GM18505 (cell line): ENCODE data around the gene GAL3ST2.
"Not testable (repeated sequence)": the region's sequence is repeated elsewhere in the genome, so short reads cannot be mapped to it uniquely, and the experiment has no call there.

ENCODE experiments used
- ATAC-seq: cut with Tn5 transposase; IDR thresholded peaks from one replicate; pipeline ENCODE4 v1.9.1; 2021; ENCODE audit not compliant: unreplicated experiment
- POLR2A ChIP-seq: IDR thresholded peaks from 4 replicates; pipeline ENCODE4 v1.6.1; 2011; ENCODE audit warnings: borderline replicate concordance; ENCODE audit not compliant: insufficient read depth, insufficient read length; ENCODE audit errors: extremely low read depth

The GAL3ST2 gene

DNA sequence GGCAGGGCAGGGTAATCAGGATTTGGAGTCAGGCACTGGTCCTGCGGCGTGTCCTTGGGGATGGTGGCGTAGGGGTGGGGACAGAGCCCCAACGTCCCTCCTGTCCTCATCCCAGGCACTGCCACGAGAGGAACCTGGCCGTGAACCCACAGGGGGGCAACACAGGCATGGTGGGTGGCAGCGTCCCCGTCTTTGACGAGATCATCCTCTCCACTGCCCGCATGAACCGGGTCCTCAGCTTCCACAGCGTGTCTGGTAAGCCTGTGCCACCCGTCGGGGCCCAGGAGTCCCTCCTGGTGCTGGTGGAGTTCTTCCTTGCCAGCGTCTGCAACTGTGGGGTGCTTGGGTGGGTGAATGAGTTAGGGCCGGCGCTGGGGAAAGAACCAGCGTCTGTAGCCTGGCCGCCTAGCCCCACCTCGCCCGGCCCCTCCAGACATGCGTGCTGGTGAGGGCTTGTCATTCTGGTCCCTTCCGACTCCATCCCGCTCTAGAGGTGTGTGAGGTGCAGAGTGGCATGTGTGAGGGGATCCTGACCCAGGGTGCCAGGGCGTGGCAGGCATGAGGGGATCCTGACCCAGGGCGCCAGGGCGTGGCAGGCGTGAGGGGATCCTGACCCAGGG lies 34.2 kb upstream of the GAL3ST2 start:
- ATAC-seq: no peak
- no peak for TF ChIP-seq POLR2A

DNA sequence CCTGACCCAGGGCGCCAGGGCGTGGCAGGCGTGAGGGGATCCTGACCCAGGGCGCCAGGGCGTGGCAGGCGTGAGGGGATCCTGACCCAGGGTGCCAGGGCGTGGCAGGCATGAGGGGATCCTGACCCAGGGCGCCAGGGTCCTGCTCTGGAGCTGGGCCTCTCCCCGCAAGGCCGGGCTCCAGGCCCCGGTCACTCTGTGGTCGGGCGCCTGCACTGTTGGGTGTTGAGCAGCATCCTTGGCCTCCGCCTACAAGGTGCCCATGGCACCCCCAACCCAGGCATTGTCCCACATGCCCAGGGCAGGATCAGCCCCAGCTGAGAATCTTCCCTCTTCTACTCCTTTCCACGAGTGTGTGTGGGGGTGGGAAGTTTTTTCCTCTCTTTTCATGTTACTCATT lies 33.6 kb upstream of the GAL3ST2 start:
- not testable (repeated sequence) for ATAC-seq

DNA sequence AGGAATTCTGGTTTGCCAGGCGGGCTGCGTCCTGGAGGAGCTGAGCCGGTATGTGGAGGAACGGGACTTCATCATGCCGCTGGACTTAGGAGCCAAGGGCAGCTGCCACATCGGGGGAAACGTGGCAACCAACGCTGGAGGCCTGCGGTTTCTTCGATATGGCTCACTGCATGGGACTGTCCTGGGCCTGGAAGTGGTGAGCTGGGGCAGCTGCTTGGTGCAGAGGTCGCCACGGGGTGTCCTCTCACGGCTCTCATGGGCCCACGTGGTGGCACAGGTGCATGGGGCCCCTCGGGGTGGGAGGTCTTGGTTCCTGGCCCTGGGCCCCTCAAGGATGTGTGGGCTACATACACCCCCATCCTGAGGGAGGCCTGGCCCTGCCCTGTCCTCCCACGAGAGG lies 33.0 kb upstream of the GAL3ST2 start:
- no peak for ATAC-seq
- TF ChIP-seq POLR2A: no peak

DNA sequence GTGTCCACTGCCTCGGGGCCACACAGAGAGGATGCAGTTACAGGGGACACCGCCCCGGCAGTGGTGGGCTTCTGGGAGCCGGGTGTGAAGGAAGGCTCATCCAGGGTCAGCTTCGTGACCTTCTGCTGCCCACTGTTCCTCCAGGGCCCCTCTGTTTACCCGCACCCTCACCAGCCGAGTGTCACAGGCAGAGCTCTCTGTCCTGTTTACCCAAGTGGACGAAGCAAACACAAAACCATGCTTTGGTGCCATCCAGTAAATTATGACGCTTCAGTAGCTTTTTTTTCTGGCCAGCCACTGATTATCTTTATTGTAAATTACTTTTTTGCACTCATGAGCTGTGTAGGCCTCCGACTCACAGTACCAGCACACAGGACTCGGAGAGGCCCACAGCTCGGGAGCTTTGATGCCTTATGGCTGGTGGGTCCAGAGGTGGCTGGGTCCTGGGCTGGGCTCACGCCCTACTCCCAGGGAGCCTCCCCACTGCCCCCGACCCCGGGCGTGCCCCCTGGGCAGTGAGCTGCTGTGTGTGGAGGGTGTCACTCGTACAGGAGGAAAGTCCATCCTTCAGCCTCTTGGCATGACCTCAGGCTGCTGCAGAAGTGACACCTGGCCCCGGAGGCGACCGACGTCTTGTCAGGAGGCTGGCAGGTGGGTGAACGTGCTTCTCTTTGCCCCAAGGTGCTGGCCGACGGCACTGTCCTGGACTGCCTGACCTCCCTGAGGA lies 32.4 kb upstream of the GAL3ST2 start:
- no peak for ATAC-seq
- no peak for TF ChIP-seq POLR2A

DNA sequence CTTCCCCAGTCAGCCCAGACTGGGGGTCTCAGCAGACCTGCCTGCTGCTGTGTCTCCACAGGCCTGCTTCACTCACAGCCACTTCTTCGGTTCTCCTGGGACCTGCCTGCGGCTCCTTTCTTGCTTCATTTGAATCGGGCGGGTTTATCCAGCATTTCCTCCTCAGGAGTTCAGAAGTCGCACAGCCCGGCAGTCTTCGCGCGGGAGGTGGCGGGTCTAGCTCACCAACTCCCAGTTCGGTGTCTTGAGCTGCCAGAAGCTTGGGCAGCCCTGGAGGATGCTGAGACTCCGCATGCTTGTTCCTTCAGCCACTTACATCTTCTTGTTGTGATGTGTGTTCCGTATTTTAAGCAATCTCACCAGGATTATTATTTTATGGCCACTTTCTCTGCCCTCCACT lies 31.3 kb upstream of the GAL3ST2 start:
- TF ChIP-seq POLR2A: no peak
- ATAC-seq: no peak

DNA sequence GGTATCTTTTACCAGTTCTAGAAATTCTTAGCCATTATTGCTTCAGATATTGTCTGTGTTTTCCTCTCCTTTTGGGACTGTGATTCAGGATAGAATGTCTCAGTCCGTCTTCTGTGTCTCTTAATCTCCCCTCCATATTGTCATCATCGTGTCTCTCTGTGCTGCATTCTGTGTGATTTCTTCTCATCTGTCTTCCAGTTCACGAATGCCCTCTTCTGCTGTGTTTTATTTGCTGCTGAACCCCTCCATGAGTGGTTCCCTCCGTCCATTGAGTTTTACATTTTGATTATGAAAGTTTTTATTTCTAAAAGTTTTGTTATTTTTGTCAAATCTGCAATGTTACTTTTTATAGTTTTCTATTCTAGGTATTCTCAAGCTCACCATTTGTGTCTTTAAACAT lies 30.5 kb upstream of the GAL3ST2 start:
- no peak for ATAC-seq
- no peak for TF ChIP-seq POLR2A

DNA sequence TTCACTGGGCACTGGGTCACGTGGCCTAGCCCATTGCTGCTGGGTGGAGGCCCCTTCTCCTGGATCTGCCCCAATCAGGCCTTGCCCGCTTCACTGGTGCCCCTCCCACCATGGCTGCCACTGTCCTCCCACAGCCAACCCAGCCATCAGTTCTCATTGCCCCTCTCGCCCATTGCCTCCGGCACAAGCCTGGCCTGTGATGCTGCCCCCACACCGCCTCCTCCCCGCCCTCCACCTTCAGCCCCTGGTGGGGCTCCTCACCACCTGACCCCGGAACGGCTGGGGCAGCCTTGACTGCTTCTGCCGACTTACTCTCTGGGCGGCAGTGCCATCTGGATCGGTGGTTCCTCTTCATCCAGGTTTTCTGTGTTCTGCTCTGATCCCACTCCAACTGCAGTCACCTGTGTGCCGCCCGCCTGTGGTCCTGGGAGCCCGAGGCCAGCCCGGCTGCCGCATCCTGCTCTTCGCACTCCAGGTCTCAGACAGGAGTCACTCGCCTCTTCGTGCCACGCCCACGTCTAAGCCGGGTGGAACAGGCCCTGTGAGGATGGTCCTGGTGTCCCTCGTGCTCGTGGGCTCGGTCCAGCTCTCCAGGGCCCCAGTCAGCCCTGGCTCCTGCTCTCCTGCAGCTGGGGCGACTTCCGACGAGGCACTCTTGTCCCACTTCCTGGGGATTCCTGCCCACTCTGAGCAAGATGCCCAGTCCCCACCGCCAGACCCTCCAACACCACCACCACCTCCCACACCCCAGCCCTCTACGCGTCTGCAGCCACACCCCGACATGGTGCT lies 28.0 kb upstream of the GAL3ST2 start:
- no peak for ATAC-seq
- no peak for TF ChIP-seq POLR2A

DNA sequence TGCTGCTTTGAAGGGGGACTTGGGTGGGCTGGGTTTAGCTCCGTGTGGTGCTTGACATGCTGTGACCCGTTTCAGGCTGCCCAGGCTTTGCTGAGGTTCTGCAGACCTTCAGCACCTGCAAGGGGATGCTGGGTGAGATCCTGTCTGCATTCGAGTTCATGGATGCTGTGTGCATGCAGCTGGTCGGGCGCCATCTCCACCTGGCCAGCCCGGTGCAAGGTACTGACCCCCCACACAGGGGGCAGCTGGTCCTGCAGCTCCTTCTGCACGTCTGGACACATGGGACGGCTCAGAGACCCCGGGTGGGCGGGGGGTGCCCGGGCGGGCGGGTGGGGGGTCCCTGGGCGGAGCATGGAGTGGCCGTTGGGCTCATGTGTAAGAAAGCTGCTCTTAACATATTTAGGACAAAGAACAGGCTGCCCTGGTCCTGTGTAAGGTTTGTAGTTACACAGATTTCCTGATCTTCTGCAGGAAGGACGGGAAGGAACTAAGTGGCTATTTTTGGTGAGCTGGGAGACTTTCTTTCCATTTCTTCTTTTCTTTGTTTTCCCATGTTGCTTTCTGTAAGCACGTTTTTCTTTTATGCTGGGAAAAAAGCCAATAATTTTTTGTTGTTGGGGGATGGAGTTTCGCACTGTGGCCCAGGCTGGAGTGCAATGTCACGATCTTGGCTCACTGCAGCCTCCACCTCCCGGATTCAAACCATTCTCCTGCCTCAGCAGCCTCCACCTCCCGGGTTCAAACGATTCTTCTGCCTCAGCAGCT lies 26.4 kb upstream of the GAL3ST2 start:
- no peak for ATAC-seq
- TF ChIP-seq POLR2A: no peak

DNA sequence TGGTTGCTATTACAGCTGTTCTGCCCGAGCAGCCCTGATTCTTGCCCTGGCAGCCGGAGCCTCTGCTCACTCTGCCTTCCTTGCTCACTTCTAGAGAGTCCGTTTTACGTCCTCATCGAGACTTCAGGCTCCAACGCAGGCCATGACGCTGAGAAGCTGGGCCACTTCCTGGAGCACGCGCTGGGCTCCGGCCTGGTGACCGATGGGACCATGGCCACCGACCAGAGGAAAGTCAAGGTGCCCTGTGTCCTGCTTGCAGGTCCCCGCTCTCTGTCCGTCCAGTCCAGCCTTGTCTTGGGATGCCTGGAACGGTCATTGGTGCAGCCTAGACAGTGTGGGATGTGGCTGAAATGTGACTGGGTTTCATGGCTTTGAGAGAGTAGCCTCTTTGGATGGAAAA lies 25.5 kb upstream of the GAL3ST2 start:
- TF ChIP-seq POLR2A: no peak
- no peak for ATAC-seq

DNA sequence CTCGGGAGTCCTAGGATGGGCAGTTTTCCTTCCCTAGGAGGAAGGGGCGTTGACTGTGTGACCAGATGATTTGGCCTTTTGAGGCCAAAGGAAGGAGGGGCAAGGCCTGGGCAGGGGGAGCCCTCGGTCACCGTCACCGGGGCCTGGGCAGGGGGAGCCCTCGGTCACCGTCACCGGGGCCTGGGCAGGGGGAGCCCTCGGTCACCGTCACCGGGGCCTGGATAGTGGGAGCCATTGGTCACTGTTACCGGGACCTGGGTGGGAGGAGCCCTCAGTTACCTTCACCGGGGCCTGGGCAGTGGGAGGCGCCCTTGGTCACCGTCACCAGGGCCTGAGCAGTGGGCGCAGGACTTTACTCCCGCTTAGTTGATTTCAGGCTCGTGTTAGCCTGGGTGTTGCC lies 24.8 kb upstream of the GAL3ST2 start:
- TF ChIP-seq POLR2A: no peak
- ATAC-seq: no peak

DNA sequence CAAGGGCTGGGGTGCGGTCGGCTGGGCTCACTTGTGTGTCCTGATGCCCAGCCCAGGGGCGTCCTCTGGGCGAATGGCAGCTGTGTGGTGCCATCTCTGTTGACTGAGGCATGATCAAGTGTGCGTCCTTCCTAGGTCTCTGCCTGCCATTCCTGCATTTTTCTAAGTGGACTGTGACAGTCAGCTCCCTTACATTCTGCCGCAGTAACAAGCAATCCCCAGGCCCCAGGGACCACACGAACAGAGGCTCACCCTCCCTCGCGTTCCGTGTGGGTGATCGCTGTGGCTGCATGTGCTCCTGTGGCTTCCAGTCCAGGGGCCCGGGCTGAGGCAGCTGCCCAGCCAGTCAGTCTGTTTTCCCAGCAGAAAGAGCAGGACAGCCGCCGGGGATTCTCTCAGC lies 24.4 kb upstream of the GAL3ST2 start:
- ATAC-seq: no peak
- TF ChIP-seq POLR2A: no peak

DNA sequence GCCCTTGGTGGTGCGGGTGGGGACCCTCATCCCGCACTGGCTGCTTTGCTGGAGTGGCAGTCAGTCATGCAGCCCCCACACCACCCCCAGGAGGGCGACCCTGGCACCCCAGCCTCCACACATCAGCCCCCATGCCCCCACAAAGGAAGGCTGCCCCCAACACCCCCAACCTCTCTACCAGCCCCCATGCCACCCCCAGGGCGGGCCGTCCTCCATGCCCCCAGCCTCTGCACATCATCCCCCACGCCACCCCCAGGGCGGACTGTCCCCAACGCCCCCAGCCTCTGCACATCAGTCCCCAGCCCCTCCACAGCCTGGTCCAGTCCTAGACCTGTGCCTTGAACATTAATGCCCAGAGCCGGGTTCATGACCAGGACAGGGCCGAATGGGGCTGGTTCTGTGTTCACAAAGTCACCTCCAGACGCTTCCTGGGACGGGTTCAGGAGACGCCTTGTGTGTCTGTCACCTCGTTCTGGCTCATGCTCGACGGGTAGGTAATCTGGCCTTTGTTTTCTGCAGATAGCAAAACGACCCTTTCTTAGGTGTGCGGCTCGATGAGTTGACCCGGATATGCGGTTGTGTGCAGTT lies 23.8 kb upstream of the GAL3ST2 start:
- no peak for TF ChIP-seq POLR2A
- no peak for ATAC-seq

DNA sequence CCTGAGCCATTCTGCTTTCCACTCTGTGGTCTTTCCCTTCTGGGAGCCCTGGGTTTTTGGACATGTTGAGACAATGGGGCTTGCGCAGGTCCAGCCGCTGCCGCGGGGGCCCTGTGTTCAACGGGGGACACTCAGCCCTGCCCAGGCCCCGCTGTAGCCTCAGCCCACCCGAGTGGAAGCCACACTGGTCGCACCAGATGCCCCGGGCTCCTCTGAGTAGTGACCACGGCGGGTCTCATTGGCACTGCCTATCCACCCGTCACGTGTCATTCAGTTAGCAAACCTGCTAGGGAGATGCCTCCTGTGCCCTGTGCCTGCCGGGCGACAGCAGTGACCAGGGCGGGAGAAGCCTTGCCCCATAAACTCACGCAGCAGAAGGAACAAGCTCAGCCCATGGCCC lies 23.1 kb upstream of the GAL3ST2 start:
- no peak for ATAC-seq
- TF ChIP-seq POLR2A: no peak
